HepG2 (cell line): ENCODE data around the gene HEXIM1. TPM values are rescaled to one million over a fixed set of nuclear protein-coding genes. Genes with fewer than 3 reads are reported as not detected.
A peak's percentile ranks its signal among the peaks of the same experiment; 100 is the strongest.

Experiments used
- AGO2 ChIP-seq: fragments of 200-400 bp; formaldehyde crosslinking; optimal IDR thresholded peaks from 2 replicates; pipeline ENCODE3; 2017; ENCODE audit warnings: mild to moderate bottlenecking, low read depth, low read length, moderate library complexity
- CAMTA2 ChIP-seq: sonication (generic); formaldehyde crosslinking; IDR thresholded peaks from 2 replicates; pipeline ENCODE4 v1.4.0; 2020; ENCODE audit warnings: mild to moderate bottlenecking, missing genetic modification reagents, borderline replicate concordance
- CREM ChIP-seq, 2 experiments: sonication (generic) in 1 of 2; formaldehyde crosslinking in 1 of 2; IDR thresholded peaks; 2 replicates each; pipeline versions ENCODE4 v1.4.0 to v1.6.1; 2016 to 2020; ENCODE audit warnings: antibody characterized with exemption in 1 of 2, mild to moderate bottlenecking in 1 of 2, missing genetic modification reagents in 1 of 2
- GATAD2A ChIP-seq: IDR thresholded peaks from 2 replicates; pipeline ENCODE4 v1.6.1; 2016
- HMG20A ChIP-seq: IDR thresholded peaks from 2 replicates; pipeline ENCODE4 v1.6.1; 2016; ENCODE audit warnings: borderline replicate concordance
- HNRNPK ChIP-seq: fragments of 200-400 bp; formaldehyde crosslinking; IDR thresholded peaks from 2 replicates; pipeline ENCODE4 v1.6.1; 2018; ENCODE audit warnings: low read length, low read depth, moderate library complexity, mild to moderate bottlenecking; ENCODE audit not compliant: poor library complexity, severe bottlenecking
- NCOA1 ChIP-seq: sonication (generic); formaldehyde crosslinking; IDR thresholded peaks from 2 replicates; pipeline ENCODE4 v1.9.0; 2021; ENCODE audit warnings: missing genetic modification reagents
- PHF5A ChIP-seq: IDR thresholded peaks from one replicate; pipeline ENCODE4 v1.6.1; 2018; ENCODE audit warnings: low read depth, missing genetic modification reagents; ENCODE audit not compliant: unreplicated experiment
- POLR2G ChIP-seq: fragments of 200-400 bp; formaldehyde crosslinking; IDR thresholded peaks from 2 replicates; pipeline ENCODE4 v1.6.1; 2018; ENCODE audit warnings: mild to moderate bottlenecking, low read depth, low read length, moderate library complexity
- RBM39 ChIP-seq: fragments of 200-400 bp; formaldehyde crosslinking; IDR thresholded peaks from one replicate; pipeline ENCODE4 v1.6.1; 2018; ENCODE audit warnings: antibody characterized with exemption, mild to moderate bottlenecking, low read depth, low read length; ENCODE audit not compliant: poor library complexity, severe bottlenecking
- SRF ChIP-seq: IDR thresholded peaks from 2 replicates; pipeline ENCODE4 v1.6.1; 2011; ENCODE audit warnings: mild to moderate bottlenecking, low read depth, low read length, moderate library complexity
- TBX2 ChIP-seq: sonication (generic); formaldehyde crosslinking; IDR thresholded peaks from 2 replicates; pipeline ENCODE4 v1.5.0; 2020; ENCODE audit warnings: missing genetic modification reagents, mild to moderate bottlenecking, borderline replicate concordance
- THAP7 ChIP-seq: sonication (generic); formaldehyde crosslinking; IDR thresholded peaks from 2 replicates; pipeline ENCODE4 v1.8.1; 2023; ENCODE audit warnings: mild to moderate bottlenecking, missing genetic modification reagents
- ZFX ChIP-seq: sonication (generic); formaldehyde crosslinking; IDR thresholded peaks from 2 replicates; pipeline ENCODE4 v1.4.0; 2020; ENCODE audit warnings: mild to moderate bottlenecking, low read depth, missing genetic modification reagents, moderate library complexity
- ZKSCAN1 ChIP-seq: fragments of 150-350 bp; IDR thresholded peaks from 2 replicates; pipeline ENCODE4 v1.6.1; 2014; ENCODE audit warnings: low read length
- ZNF580 ChIP-seq: IDR thresholded peaks from 2 replicates; pipeline ENCODE4 v1.6.1; 2016; ENCODE audit warnings: low read depth, borderline replicate concordance
- ZNF782 ChIP-seq: sonication (generic); formaldehyde crosslinking; IDR thresholded peaks from 2 replicates; pipeline ENCODE4 v1.4.0; 2020; ENCODE audit warnings: missing genetic modification reagents, mild to moderate bottlenecking, borderline replicate concordance
- ZNF891 ChIP-seq: sonication (generic); formaldehyde crosslinking; IDR thresholded peaks from 2 replicates; pipeline ENCODE4 v1.5.0; 2020; ENCODE audit warnings: mild to moderate bottlenecking, missing genetic modification reagents
- ZZZ3 ChIP-seq: sonication (generic); formaldehyde crosslinking; IDR thresholded peaks from 2 replicates; pipeline ENCODE4 v1.4.0; 2020; ENCODE audit warnings: missing genetic modification reagents, mild to moderate bottlenecking, borderline replicate concordance
- polyA plus RNA-seq, 8 experiments: library from polyadenylated mRNA; depleted of rRNA in 3 of 8; stranded (reverse) in 7 of 8; unstranded in 1 of 8; fragments of >200 nt; fragmentation: Illumina TruSeq in 4 of 8; extraction: Trizol in 4 of 8; gene quantifications; 2 replicates each; pipeline versions ENCODE4 v1.2.1 to v1.2.3, GENCODE V29; 2011 to 2016; ENCODE audit warnings: low read depth in 4 of 8, missing spikeins in 1 of 8, mixed read lengths in 1 of 8; ENCODE audit not compliant: insufficient read depth in 1 of 8
- total RNA-seq, 5 experiments: library from RNA; depleted of rRNA; stranded (reverse); fragments of >200 nt; fragmentation: Illumina TruSeq; extraction: Trizol; gene quantifications; 2 replicates each; pipeline ENCODE4 v1.2.3, GENCODE V29; 2016; ENCODE audit warnings: low read depth in 1 of 5
- TF ChIP-seq, protein P1 (sequence below): sonication (generic); formaldehyde crosslinking; IDR thresholded peaks from 2 replicates; pipeline ENCODE4 v1.5.1; 2020; ENCODE audit warnings: mild to moderate bottlenecking, missing genetic modification reagents, moderate library complexity

The HEXIM1 gene
- total and polyA plus RNA-seq, 2 of the 13 experiments (the other 11 are each of a cell fraction or from before 2014, with no cell fraction given): 10.5 to 16.6 TPM

DNA sequence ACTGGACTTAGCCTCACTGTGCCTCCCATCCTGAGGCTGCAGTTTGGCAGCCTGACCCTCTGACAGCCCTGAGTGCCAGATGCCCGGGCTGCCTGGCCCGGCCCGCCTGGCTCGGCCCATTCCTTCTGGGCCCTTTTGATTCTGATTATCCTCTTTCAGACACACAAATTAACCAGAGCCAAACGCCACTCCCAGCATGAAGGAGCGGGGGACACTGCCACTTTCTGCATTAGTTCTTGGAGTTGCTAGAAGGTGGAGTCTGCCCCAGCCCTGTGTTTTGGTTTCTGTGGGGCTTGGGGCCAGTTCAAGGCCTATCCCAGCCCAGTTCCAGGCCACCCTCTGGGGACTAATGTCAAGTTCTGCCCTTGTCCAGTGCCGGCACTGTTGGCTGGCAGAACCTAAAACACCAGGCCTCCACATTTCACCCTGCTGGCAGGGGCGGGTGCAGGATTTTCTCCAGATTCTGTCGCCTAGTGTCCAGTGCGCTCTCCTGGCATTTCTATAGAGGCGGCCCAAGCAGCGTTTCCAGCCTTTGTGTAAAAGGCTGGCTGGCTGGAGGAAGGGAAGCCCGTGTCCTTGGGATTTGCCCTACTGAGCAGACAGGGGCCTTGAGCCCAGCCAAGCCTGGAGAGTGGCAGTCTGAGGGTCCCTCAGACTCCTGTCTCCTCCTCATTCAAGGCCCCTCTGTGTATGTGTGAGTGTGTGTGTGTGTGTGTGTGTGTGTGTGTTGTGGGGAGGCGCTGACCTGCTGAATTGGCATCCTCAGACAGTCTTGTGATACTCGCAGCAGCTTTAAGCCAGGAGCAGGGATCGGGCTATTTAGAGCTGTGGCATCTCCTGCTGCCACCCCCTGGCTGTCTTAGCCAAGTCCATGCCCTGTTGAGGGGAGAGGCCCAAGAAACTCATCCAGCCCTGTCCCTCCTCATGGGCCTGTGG is 37.3 kb upstream of the HEXIM1 start (continued):
- TF ChIP-seq HNRNPK (no peak), RBM39 (no peak), CREM (IDR thresholded peaks at IDR 0.05) (no peak), CREM (CRISPR knock-in tag; IDR thresholded peaks at IDR 0.05) (no peak), HMG20A (CRISPR knock-in tag) (no peak), CAMTA2 (CRISPR knock-in tag) (0 out of 2 replicates have a peak, but pooled peaks have one; percentile 24), POLR2G (peak; percentile 48; the same call in 1 of the 2 replicates), ZFX (peak; percentile 28; the same call in 1 of the 2 replicates), THAP7 (peak; percentile 41; the same call in 1 of the 2 replicates), SRF (no peak), AGO2 (peak; percentile 10), ZNF580 (no peak), ZKSCAN1 (no peak), TBX2 (peak; percentile 33; the same call in 1 of the 2 replicates), ZZZ3 (CRISPR knock-in tag) (no peak), ZNF891 (CRISPR knock-in tag) (no peak), GATAD2A (no peak), ZNF782 (CRISPR knock-in tag) (0 out of 2 replicates have a peak, but pooled peaks have one; percentile 25), PHF5A (CRISPR knock-in tag) (no peak), NCOA1 (0 out of 2 replicates have a peak, but pooled peaks have one; percentile 62)
- TF ChIP-seq, protein P1, sequence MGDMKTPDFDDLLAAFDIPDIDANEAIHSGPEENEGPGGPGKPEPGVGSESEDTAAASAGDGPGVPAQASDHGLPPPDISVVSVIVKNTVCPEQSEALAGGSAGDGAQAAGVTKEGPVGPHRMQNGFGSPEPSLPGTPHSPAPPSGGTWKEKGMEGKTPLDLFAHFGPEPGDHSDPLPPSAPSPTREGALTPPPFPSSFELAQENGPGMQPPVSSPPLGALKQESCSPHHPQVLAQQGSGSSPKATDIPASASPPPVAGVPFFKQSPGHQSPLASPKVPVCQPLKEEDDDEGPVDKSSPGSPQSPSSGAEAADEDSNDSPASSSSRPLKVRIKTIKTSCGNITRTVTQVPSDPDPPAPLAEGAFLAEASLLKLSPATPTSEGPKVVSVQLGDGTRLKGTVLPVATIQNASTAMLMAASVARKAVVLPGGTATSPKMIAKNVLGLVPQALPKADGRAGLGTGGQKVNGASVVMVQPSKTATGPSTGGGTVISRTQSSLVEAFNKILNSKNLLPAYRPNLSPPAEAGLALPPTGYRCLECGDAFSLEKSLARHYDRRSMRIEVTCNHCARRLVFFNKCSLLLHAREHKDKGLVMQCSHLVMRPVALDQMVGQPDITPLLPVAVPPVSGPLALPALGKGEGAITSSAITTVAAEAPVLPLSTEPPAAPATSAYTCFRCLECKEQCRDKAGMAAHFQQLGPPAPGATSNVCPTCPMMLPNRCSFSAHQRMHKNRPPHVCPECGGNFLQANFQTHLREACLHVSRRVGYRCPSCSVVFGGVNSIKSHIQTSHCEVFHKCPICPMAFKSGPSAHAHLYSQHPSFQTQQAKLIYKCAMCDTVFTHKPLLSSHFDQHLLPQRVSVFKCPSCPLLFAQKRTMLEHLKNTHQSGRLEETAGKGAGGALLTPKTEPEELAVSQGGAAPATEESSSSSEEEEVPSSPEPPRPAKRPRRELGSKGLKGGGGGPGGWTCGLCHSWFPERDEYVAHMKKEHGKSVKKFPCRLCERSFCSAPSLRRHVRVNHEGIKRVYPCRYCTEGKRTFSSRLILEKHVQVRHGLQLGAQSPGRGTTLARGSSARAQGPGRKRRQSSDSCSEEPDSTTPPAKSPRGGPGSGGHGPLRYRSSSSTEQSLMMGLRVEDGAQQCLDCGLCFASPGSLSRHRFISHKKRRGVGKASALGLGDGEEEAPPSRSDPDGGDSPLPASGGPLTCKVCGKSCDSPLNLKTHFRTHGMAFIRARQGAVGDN (CRISPR knock-in tag): peak; percentile 29; the same call in 1 of the 2 replicates
